Measurements from ENCODE around the gene SLC39A11.

Gene SLC39A11

GRCh38 chr17:72756256-72756655 lies 336.2 kb downstream of the SLC39A11 start:
- DNase-seq (ENCODE audit: low read depth, low spot score), result no peak

GRCh38 chr17:72754513-72754912 lies 338.0 kb downstream of the SLC39A11 start:
- no peak for DNase-seq (ENCODE audit: low read depth, low spot score)

- DNase-seq (ENCODE audit: low read depth, low spot score), result no peak
Observed at GRCh38 chr17:72751746-72752145, 340.7 kb downstream of the SLC39A11 start.

- no peak for DNase-seq (ENCODE audit: low read depth, low spot score)
Observed at GRCh38 chr17:72749119-72749572, 343.3 kb downstream of the SLC39A11 start.

- no peak for DNase-seq (ENCODE audit: low read depth, low spot score)
Observed at GRCh38 chr17:72747501-72747900, 345.0 kb downstream of the SLC39A11 start.

- DNase-seq (ENCODE audit: low read depth, low spot score), result no peak
Observed at GRCh38 chr17:72745241-72745640, 347.2 kb downstream of the SLC39A11 start.

- no peak for DNase-seq (ENCODE audit: low read depth, low spot score)
Observed at GRCh38 chr17:72743037-72743467, 349.4 kb downstream of the SLC39A11 start.

- DNase-seq (ENCODE audit: low read depth, low spot score), result no peak
Observed at GRCh38 chr17:72737151-72737690, 355.3 kb downstream of the SLC39A11 start.

GRCh38 chr17:72735592-72735991 lies 356.9 kb downstream of the SLC39A11 start:
- DNase-seq (ENCODE audit: low read depth, low spot score), result no peak

GRCh38 chr17:72735048-72735447 lies 357.4 kb downstream of the SLC39A11 start:
- DNase-seq (ENCODE audit: low read depth, low spot score), result no peak

GRCh38 chr17:72734613-72735012 lies 357.9 kb downstream of the SLC39A11 start:
- no peak for DNase-seq (ENCODE audit: low read depth, low spot score)

GRCh38 chr17:72733619-72734282 lies 358.7 kb downstream of the SLC39A11 start:
- DNase-seq (ENCODE audit: low read depth, low spot score), result no peak

- no peak for DNase-seq (ENCODE audit: low read depth, low spot score)
Observed at GRCh38 chr17:72732893-72733618, 359.4 kb downstream of the SLC39A11 start.

- DNase-seq (ENCODE audit: low read depth, low spot score), result no peak
Observed at GRCh38 chr17:72730077-72730476, 362.4 kb downstream of the SLC39A11 start.

GRCh38 chr17:72726936-72727335 lies 365.6 kb downstream of the SLC39A11 start:
- DNase-seq (ENCODE audit: low read depth, low spot score), result no peak

- no peak for DNase-seq (ENCODE audit: low read depth, low spot score)
Observed at GRCh38 chr17:72725433-72726068, 366.9 kb downstream of the SLC39A11 start.

GRCh38 chr17:72724267-72724666 lies 368.2 kb downstream of the SLC39A11 start:
- no peak for DNase-seq (ENCODE audit: low read depth, low spot score)

GRCh38 chr17:72723711-72724110 lies 368.8 kb downstream of the SLC39A11 start:
- no peak for DNase-seq (ENCODE audit: low read depth, low spot score)

GRCh38 chr17:72720494-72720825 lies 372.0 kb downstream of the SLC39A11 start:
- no peak for DNase-seq (ENCODE audit: low read depth, low spot score)

GRCh38 chr17:72719578-72720493 lies 372.7 kb downstream of the SLC39A11 start:
- DNase-seq (ENCODE audit: low read depth, low spot score), result peak; percentile 47

- DNase-seq (ENCODE audit: low read depth, low spot score), result no peak
Observed at GRCh38 chr17:72719206-72719577, 373.3 kb downstream of the SLC39A11 start.
